ENCODE measurements around the gene MSI2. TPM values are rescaled to one million over a fixed set of nuclear protein-coding genes. Genes with fewer than 3 reads are reported as not detected.

Gene MSI2
- total RNA-seq, 1 experiment from 2014 or later: 13.8 TPM

GRCh38 chr17:57340160-57340981, 84.0 kb downstream of the MSI2 start:
- DNase-seq (ENCODE audit: low read depth): no peak

- DNase-seq (ENCODE audit: low read depth): no peak
Measured at GRCh38 chr17:57341611-57342540, 85.6 kb downstream of the MSI2 start.

- DNase-seq (ENCODE audit: low read depth): no peak
Measured at GRCh38 chr17:57342963-57343589, 86.8 kb downstream of the MSI2 start.

- DNase-seq (ENCODE audit: low read depth): no peak
Measured at GRCh38 chr17:57343717-57344116, 87.4 kb downstream of the MSI2 start.

GRCh38 chr17:57344261-57344660, 87.9 kb downstream of the MSI2 start:
- DNase-seq (ENCODE audit: low read depth): no peak

GRCh38 chr17:57349541-57350247, 93.4 kb downstream of the MSI2 start:
- no peak for DNase-seq (ENCODE audit: low read depth)

GRCh38 chr17:57350266-57350665, 93.9 kb downstream of the MSI2 start:
- DNase-seq (ENCODE audit: low read depth): no peak

- no peak for DNase-seq (ENCODE audit: low read depth)
Measured at GRCh38 chr17:57352665-57353175, 96.4 kb downstream of the MSI2 start.

GRCh38 chr17:57354673-57355072, 98.3 kb downstream of the MSI2 start:
- no peak for DNase-seq (ENCODE audit: low read depth)

GRCh38 chr17:57355090-57355859, 99.0 kb downstream of the MSI2 start:
- DNase-seq (ENCODE audit: low read depth): no peak

- no peak for DNase-seq (ENCODE audit: low read depth)
Measured at GRCh38 chr17:57356153-57356718, 99.9 kb downstream of the MSI2 start.

- DNase-seq (ENCODE audit: low read depth): no peak
Measured at GRCh38 chr17:57356719-57357391, 100.5 kb downstream of the MSI2 start.

GRCh38 chr17:57357392-57357784, 101.1 kb downstream of the MSI2 start:
- DNase-seq (ENCODE audit: low read depth): no peak

- no peak for DNase-seq (ENCODE audit: low read depth)
Measured at GRCh38 chr17:57357830-57358430, 101.6 kb downstream of the MSI2 start.

GRCh38 chr17:57360266-57360665, 103.9 kb downstream of the MSI2 start:
- no peak for DNase-seq (ENCODE audit: low read depth)

- no peak for DNase-seq (ENCODE audit: low read depth)
Measured at GRCh38 chr17:57362797-57363556, 106.7 kb downstream of the MSI2 start.

GRCh38 chr17:57363580-57363979, 107.3 kb downstream of the MSI2 start:
- DNase-seq (ENCODE audit: low read depth): no peak

- no peak for DNase-seq (ENCODE audit: low read depth)
Measured at GRCh38 chr17:57363998-57364643, 107.8 kb downstream of the MSI2 start.
